OCI-LY7 (cell line): ENCODE measurements around the gene DLG5. TPM values are rescaled to one million over a fixed set of nuclear protein-coding genes. Genes with fewer than 3 reads are reported as not detected.
A peak's percentile ranks its signal among the peaks of the same experiment; 100 is the strongest.

Experiments used
- BruUV-seq: library from RNA; stranded (reverse); fragments of 400-500 nt; replicated peaks from 2 replicates; lab custom pipeline; 2021; lab: Mats Ljungman, UMichigan
- CTCF ChIA-PET: fragments of 300-600 bp; sonication (Branson Sonifier 250); formaldehyde crosslinking; loops from one replicate; lab custom pipeline; 2022; ENCODE audit warnings: antibody characterized with exemption; ENCODE audit not compliant: unreplicated experiment; lab: Charles Lee
- POLR2A ChIA-PET: fragments of 300-600 bp; sonication (Branson Sonifier 250); formaldehyde crosslinking; loops from one replicate; lab custom pipeline; 2022; ENCODE audit warnings: antibody characterized with exemption; lab: Charles Lee
- DNase-seq: peaks from one replicate; pipeline ENCODE4 v3.0.0-alpha.2; 2015; ENCODE audit warnings: low spot score
- H2AFZ ChIP-seq: fragments of 200-600 bp; sonication (generic), shearing (Covaris generic); 2 replicates; pipeline ENCODE4 v1.6.1; 2014; ENCODE audit warnings: mild to moderate bottlenecking, antibody characterized with exemption, low read length, moderate library complexity
- H3K27ac ChIP-seq: fragments of 200-600 bp; sonication (generic); 2 replicates; pipeline ENCODE4 v1.5.1; 2014; ENCODE audit warnings: mixed run types, low read depth, mild to moderate bottlenecking, moderate library complexity, low read length, inconsistent platforms; ENCODE audit not compliant: poor library complexity, severe bottlenecking
- H3K36me3 ChIP-seq: fragments of 200-600 bp; sonication (generic); 2 replicates; pipeline ENCODE4 v1.6.1; 2014; ENCODE audit warnings: mild to moderate bottlenecking, antibody characterized with exemption, low read length, moderate library complexity, mixed read lengths; ENCODE audit not compliant: insufficient read depth
- H3K4me1 ChIP-seq: fragments of 200-600 bp; sonication (generic); 2 replicates; pipeline ENCODE4 v1.5.1; 2014; ENCODE audit warnings: mild to moderate bottlenecking, low read length; ENCODE audit not compliant: insufficient read depth, poor library complexity, severe bottlenecking
- H3K4me2 ChIP-seq: fragments of 200-600 bp; sonication (generic); 2 replicates; pipeline ENCODE4 v1.6.1; 2014; ENCODE audit warnings: mild to moderate bottlenecking, low read length
- H3K4me3 ChIP-seq: fragments of 200-600 bp; sonication (generic); 2 replicates; pipeline ENCODE4 v1.5.1; 2014; ENCODE audit warnings: mild to moderate bottlenecking, low read depth, low read length; ENCODE audit not compliant: poor library complexity, severe bottlenecking
- H3K79me2 ChIP-seq: fragments of 200-600 bp; sonication (generic); 2 replicates; pipeline ENCODE4 v1.6.1; 2016; ENCODE audit warnings: low read depth, mild to moderate bottlenecking, low read length, moderate library complexity, mixed read lengths; ENCODE audit not compliant: insufficient read depth
- H3K9me2 ChIP-seq: fragments of 200-600 bp; sonication (generic); 2 replicates; pipeline ENCODE4 v1.6.1; 2016; ENCODE audit warnings: mild to moderate bottlenecking, low read length, mixed read lengths; ENCODE audit not compliant: insufficient read depth
- H3K9me3 ChIP-seq: fragments of 200-600 bp; sonication (generic); 2 replicates; pipeline ENCODE4 v1.6.1; 2014; ENCODE audit warnings: mild to moderate bottlenecking, mixed run types, low read length, mixed read lengths
- H4K20me1 ChIP-seq: fragments of 200-600 bp; sonication (generic); 2 replicates; pipeline ENCODE4 v1.6.1; 2014; ENCODE audit warnings: mild to moderate bottlenecking, antibody characterized with exemption, low read length, moderate library complexity, mixed read lengths; ENCODE audit not compliant: insufficient read depth
- CTCF ChIP-seq: fragments of 200-600 bp; sonication (generic); conservative IDR thresholded peaks from 2 replicates; pipeline ENCODE4 v1.5.1; 2014; ENCODE audit warnings: mild to moderate bottlenecking, antibody characterized with exemption, low read length, moderate library complexity, mixed read lengths
- EZH2phosphoT487 ChIP-seq: fragments of 200-600 bp; sonication (generic); IDR thresholded peaks from 2 replicates; pipeline ENCODE4 v1.6.1; 2018; ENCODE audit warnings: low read depth, borderline replicate concordance, mild to moderate bottlenecking, mixed run types, antibody characterized with exemption, low read length, moderate library complexity, mixed read lengths
- intact Hi-C: fragments of 100-400 bp; cut with micrococcal nuclease; formaldehyde crosslinking; loops from one replicate; pipeline ENCODE4 v1.10.0; 2022; ENCODE audit not compliant: unreplicated experiment
- total RNA-seq, 2 experiments: library from RNA; depleted of rRNA in 1 of 2; stranded (reverse); fragments of >200 nt in 1 of 2; shearing (Covaris generic) in 1 of 2; gene quantifications; 2 replicates each; pipeline ENCODE4 v1.2.3, GENCODE V29; 2014 to 2022

The DLG5 gene
- total RNA-seq, 2 experiments from 2014 or later: 0.27 TPM; not detected in 1

- H3K79me2 ChIP-seq: no peaks in the 10 kb centered on the region
- DNase-seq: peak; percentile 85
- no peaks in the 10 kb centered on the region for H3K36me3 ChIP-seq
- POLR2A ChIA-PET: no interaction called here
- intact Hi-C loops: no loop called here
- no peaks in the 10 kb centered on the region for H3K9me3 ChIP-seq
- H3K27ac ChIP-seq: no peak overlapping the region
- H3K9me2 ChIP-seq: no peaks in the 10 kb centered on the region
- H3K4me1 ChIP-seq: peaks cover 26% of the 10 kb centered on the region
- H4K20me1 ChIP-seq: no peaks in the 10 kb centered on the region
- peak overlapping the region; percentile 68; the same call in 1 of the 2 replicates for H2AFZ ChIP-seq
- no peak for TF ChIP-seq CTCF
- no peak for TF ChIP-seq EZH2phosphoT487
- peak overlapping the region; percentile 42 for H3K4me2 ChIP-seq
- no peak overlapping the region for H3K4me3 ChIP-seq
- BruUV-seq: no TSS peak
- CTCF ChIA-PET: interaction anchor here (0.6 kb wide), 1 partner anchor 60 kb away, joined by 3 read pairs; no protein-coding TSS in a partner anchor
Observed at GRCh38 chr10:77873536-77874380, 52.8 kb downstream of the DLG5 start.

GRCh38 chr10:77872947-77873535 is 53.5 kb downstream of the DLG5 start:
- peaks cover 23% of the 10 kb centered on the region for H3K4me1 ChIP-seq
- no peaks in the 10 kb centered on the region for H4K20me1 ChIP-seq
- H3K36me3 ChIP-seq: no peaks in the 10 kb centered on the region
- H3K9me2 ChIP-seq: no peaks in the 10 kb centered on the region
- no peaks in the 10 kb centered on the region for H3K9me3 ChIP-seq
- no peak for TF ChIP-seq EZH2phosphoT487
- no peak for DNase-seq
- H3K27ac ChIP-seq: no peak overlapping the region
- CTCF ChIA-PET: no interaction called here
- H3K79me2 ChIP-seq: no peaks in the 10 kb centered on the region
- BruUV-seq: no TSS peak
- peak overlapping the region; percentile 42; the same call in 1 of the 2 replicates for H3K4me2 ChIP-seq
- intact Hi-C loops: no loop called here
- POLR2A ChIA-PET: no interaction called here
- no peak overlapping the region for H3K4me3 ChIP-seq
- H2AFZ ChIP-seq: peak overlapping the region; percentile 68; the same call in 1 of the 2 replicates

GRCh38 chr10:77872151-77872946 is 54.2 kb downstream of the DLG5 start:
- intact Hi-C loops: no loop called here
- BruUV-seq: no TSS peak
- ChIA-PET POLR2A (no interaction called here), CTCF (no interaction called here)
- no peaks in the 10 kb centered on the region for H4K20me1 ChIP-seq
- no peak overlapping the region for H2AFZ ChIP-seq
- no peak for TF ChIP-seq EZH2phosphoT487
- no peak for TF ChIP-seq CTCF
- no peak overlapping the region for H3K4me2 ChIP-seq
- H3K4me3 ChIP-seq: no peak overlapping the region
- no peaks in the 10 kb centered on the region for H3K9me2 ChIP-seq
- H3K4me1 ChIP-seq: peaks cover 16% of the 10 kb centered on the region
- DNase-seq: no peak
- no peaks in the 10 kb centered on the region for H3K79me2 ChIP-seq
- no peaks in the 10 kb centered on the region for H3K9me3 ChIP-seq
- no peak overlapping the region for H3K27ac ChIP-seq
- no peaks in the 10 kb centered on the region for H3K36me3 ChIP-seq
